ENCODE results near the gene NR5A2. TPM values are rescaled to one million over a fixed set of nuclear protein-coding genes. Genes with fewer than 3 reads are reported as not detected.

Gene NR5A2
- total and polyA plus RNA-seq, 7 experiments from 2014 or later, result 0.10 TPM; not detected in 6

DNA sequence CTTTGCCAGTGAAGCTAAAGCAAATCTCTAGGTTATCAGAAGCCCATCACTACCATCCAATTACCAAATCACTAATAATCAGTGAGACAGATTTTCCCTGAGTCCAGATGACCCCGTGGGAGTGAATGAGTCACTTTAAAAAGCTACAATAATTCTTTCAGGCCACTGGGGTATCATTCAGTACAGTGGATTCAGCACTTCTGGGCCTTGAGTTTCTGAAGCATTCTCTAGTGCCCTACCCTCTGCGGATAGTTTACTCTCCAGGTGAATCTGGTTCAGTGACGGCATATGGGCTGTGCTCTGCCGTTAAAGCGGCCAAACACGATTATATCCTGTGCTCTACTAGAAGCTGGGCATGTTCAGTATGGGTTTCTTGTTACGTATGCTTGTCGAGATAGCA, 26.1 kb downstream of the NR5A2 start:
- no peaks in the 10 kb centered on the region for H3K4me1 Mint-ChIP-seq
- H3K4me3 Mint-ChIP-seq, result no peak overlapping the region
- H3K4me3 ChIP-seq (ENCODE audit: low read length), result no peak overlapping the region
- no peaks in the 10 kb centered on the region for H3K9me3 ChIP-seq (ENCODE audit: control insufficient read depth in 2 of 3, low read length in 3 of 3)
- H3K27ac ChIP-seq (ENCODE audit: low read depth, low read length), result no peak overlapping the region
- no peaks in the 10 kb centered on the region for H3K4me1 ChIP-seq (ENCODE audit: control insufficient read depth in 2 of 2, insufficient read depth in 2 of 2, low read length in 2 of 2)
- ChIA-PET CTCF (interaction anchor here (0.6 kb wide), 1 partner anchor 104 kb away, joined by 3 read pairs; no protein-coding TSS in a partner anchor), POLR2A (no interaction called here)
- H3K27ac Mint-ChIP-seq, result no peak overlapping the region
- H3K36me3 ChIP-seq (ENCODE audit: control insufficient read depth in 2 of 3, insufficient read depth in 3 of 3, low read length in 3 of 3), result no peaks in the 10 kb centered on the region
- ATAC-seq, result no peak
- H3K9me3 Mint-ChIP-seq, result no peaks in the 10 kb centered on the region
- intact Hi-C loops (cut with micrococcal nuclease), result no loop called here
- DNase-seq, result no peak
- H3K27me3 Mint-ChIP-seq, result peaks cover 29 to 38% (median 31%) of the 10 kb centered on the region in 5 donors
- no peaks in the 10 kb centered on the region for H3K36me3 Mint-ChIP-seq
- no peaks in the 10 kb centered on the region for H3K27me3 ChIP-seq (ENCODE audit: control insufficient read depth in 2 of 2, insufficient read depth in 2 of 2, low read length in 2 of 2)

DNA sequence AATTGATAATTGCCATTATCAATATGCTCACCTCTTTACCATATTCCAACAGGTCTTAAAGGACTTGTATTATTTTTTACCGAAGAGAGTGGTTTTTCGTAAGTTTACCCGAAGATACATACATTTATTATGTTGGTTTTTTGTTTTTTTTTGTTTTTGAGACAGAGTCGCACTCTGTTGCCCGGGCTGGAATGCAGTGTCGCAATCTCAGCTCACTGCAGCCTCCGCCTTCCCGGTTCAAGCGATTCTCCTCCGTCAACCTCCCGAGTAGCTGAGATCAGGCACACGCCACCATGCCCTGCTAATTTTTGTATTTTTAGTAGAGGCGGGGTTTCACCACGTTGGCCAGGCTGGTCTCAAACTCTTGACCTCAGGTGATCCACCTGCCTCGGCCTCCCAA, 30.8 kb downstream of the NR5A2 start:
- ChIA-PET CTCF (no interaction called here), POLR2A (no interaction called here)
- H3K27me3 ChIP-seq (ENCODE audit: control insufficient read depth in 2 of 2, insufficient read depth in 2 of 2, low read length in 2 of 2), result no peaks in the 10 kb centered on the region
- no peak overlapping the region for H3K27ac ChIP-seq (ENCODE audit: low read depth, low read length)
- Mint-ChIP-seq H3K4me3 (no peak overlapping the region), H3K27ac (no peak overlapping the region), H3K36me3 (no peaks in the 10 kb centered on the region), H3K9me3 (peaks cover 0 to 1% (median 0%) of the 10 kb centered on the region in 11 donors), H3K4me1 (no peaks in the 10 kb centered on the region), H3K27me3 (peaks cover 17 to 27% (median 20%) of the 10 kb centered on the region in 5 donors)
- no peaks in the 10 kb centered on the region for H3K9me3 ChIP-seq (ENCODE audit: control insufficient read depth in 2 of 3, low read length in 3 of 3)
- no peak for ATAC-seq
- no peaks in the 10 kb centered on the region for H3K4me1 ChIP-seq (ENCODE audit: control insufficient read depth in 2 of 2, insufficient read depth in 2 of 2, low read length in 2 of 2)
- intact Hi-C loops (cut with micrococcal nuclease), result no loop called here
- DNase-seq, result no peak
- no peak overlapping the region for H3K4me3 ChIP-seq (ENCODE audit: low read length)
- no peaks in the 10 kb centered on the region for H3K36me3 ChIP-seq (ENCODE audit: control insufficient read depth in 2 of 3, insufficient read depth in 3 of 3, low read length in 3 of 3)

DNA sequence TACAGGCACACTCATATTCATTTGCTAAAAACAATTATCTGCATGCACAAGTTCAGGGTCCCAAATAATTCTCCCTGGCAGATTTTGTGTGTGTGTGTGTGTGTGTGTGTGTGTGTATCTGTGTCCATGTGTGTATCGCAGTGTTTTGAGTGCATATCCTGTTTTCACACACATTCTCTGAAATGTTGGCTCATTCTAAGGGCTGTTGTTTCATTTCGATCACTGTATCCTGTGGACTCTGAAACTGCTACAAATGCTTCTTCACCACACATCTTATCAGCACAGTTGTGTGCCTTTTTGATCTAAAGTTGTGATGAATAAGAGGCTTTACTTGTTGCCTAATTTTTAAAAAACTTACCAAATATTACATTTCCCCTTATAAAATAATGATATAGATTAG, 34.6 kb downstream of the NR5A2 start:
- peaks cover 0 to 3% (median 0%) of the 10 kb centered on the region in 11 donors for H3K9me3 Mint-ChIP-seq
- Histone ChIP-seq H3K4me1 (ENCODE audit: control insufficient read depth in 2 of 2, insufficient read depth in 2 of 2, low read length in 2 of 2) (no peaks in the 10 kb centered on the region), H3K4me3 (ENCODE audit: low read length) (no peak overlapping the region), H3K27me3 (ENCODE audit: control insufficient read depth in 2 of 2, insufficient read depth in 2 of 2, low read length in 2 of 2) (no peaks in the 10 kb centered on the region), H3K27ac (ENCODE audit: low read depth, low read length) (no peak overlapping the region), H3K36me3 (ENCODE audit: control insufficient read depth in 2 of 3, insufficient read depth in 3 of 3, low read length in 3 of 3) (no peaks in the 10 kb centered on the region), H3K9me3 (ENCODE audit: control insufficient read depth in 2 of 3, low read length in 3 of 3) (no peaks in the 10 kb centered on the region)
- ChIA-PET CTCF (no interaction called here), POLR2A (no interaction called here)
- intact Hi-C loops (cut with micrococcal nuclease), result no loop called here
- no peak overlapping the region for H3K27ac Mint-ChIP-seq
- H3K27me3 Mint-ChIP-seq, result peaks cover 24 to 32% (median 29%) of the 10 kb centered on the region in 5 donors
- ATAC-seq (no peak), DNase-seq (no peak)
- no peak overlapping the region for H3K4me3 Mint-ChIP-seq
- H3K4me1 Mint-ChIP-seq, result no peaks in the 10 kb centered on the region
- no peaks in the 10 kb centered on the region for H3K36me3 Mint-ChIP-seq

DNA sequence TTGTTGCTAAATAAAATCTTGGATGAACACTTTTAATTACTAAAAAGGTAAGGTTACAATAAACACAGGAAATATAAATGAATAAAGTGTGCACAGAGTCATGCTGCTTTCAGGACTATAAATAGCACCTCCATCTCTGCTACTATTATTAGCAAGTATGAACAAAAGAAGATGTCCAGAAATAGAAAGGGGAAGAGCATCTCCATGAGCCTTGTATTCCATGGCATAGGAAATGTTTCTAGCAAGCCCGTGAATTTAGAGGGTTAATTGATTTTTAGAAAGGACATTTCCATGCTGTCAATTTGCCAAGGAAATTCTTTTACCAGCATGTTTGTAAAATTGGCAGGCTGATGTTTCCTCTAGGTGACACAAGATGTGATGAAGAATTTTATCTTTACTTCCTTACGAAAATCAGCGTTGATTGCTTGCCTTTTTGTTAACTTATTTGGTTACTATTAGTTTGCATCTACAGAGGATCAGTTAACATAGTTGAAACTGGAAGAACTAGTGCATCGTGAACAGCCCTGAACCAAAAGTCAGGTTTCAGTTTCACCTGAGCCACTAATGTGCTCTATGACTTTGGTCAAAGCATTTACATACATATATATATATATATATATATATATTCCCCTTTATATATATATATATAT, 45.3 kb downstream of the NR5A2 start:
- CTCF ChIA-PET, result no interaction called here
- DNase-seq, result no peak

DNA sequence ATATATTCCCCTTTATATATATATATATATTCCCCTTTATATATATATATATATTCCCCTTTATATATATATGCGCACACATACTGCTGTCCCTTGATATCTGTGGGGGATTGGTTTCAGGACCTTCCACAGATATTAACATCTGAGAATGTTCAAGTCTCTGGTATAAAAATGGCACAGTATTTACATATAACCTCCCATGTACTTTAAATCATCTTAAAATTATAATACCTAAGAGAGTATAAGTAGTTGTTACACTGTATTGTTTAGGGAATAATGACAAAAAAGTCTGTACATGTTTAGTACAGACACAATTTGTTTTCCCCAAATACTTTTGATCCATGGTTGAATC, 45.8 kb downstream of the NR5A2 start:
- H3K4me1 ChIP-seq (ENCODE audit: control insufficient read depth in 2 of 2, insufficient read depth in 2 of 2, low read length in 2 of 2), result no peaks in the 10 kb centered on the region
- CTCF ChIA-PET, result no interaction called here
- no peaks in the 10 kb centered on the region for H3K36me3 ChIP-seq (ENCODE audit: control insufficient read depth in 2 of 3, insufficient read depth in 3 of 3, low read length in 3 of 3)
- intact Hi-C loops (cut with micrococcal nuclease), result no loop called here
- no peaks in the 10 kb centered on the region for H3K9me3 ChIP-seq (ENCODE audit: control insufficient read depth in 2 of 3, low read length in 3 of 3)
- Mint-ChIP-seq H3K27me3 (peaks cover 25 to 64% (median 48%) of the 10 kb centered on the region in 5 donors), H3K36me3 (no peaks in the 10 kb centered on the region), H3K4me3 (no peak overlapping the region), H3K9me3 (no peaks in the 10 kb centered on the region), H3K27ac (no peak overlapping the region), H3K4me1 (peaks cover 0 to 1% (median 0%) of the 10 kb centered on the region in 7 donors)
- no peak overlapping the region for H3K4me3 ChIP-seq (ENCODE audit: low read length)
- DNase-seq (no peak), ATAC-seq (no peak)
- H3K27ac ChIP-seq (ENCODE audit: low read depth, low read length), result no peak overlapping the region
- POLR2A ChIA-PET, result no interaction called here
- no peaks in the 10 kb centered on the region for H3K27me3 ChIP-seq (ENCODE audit: control insufficient read depth in 2 of 2, insufficient read depth in 2 of 2, low read length in 2 of 2)

More for the DNA sequence above, 45.3 kb downstream of the NR5A2 start:
- POLR2A ChIA-PET, result no interaction called here
- no peaks in the 10 kb centered on the region for H3K36me3 ChIP-seq (ENCODE audit: control insufficient read depth in 2 of 3, insufficient read depth in 3 of 3, low read length in 3 of 3)
- Mint-ChIP-seq H3K27me3 (peaks cover 25 to 68% (median 52%) of the 10 kb centered on the region in 5 donors), H3K4me3 (no peak overlapping the region), H3K27ac (no peak overlapping the region), H3K9me3 (no peaks in the 10 kb centered on the region), H3K4me1 (peaks cover 0 to 1% (median 0%) of the 10 kb centered on the region in 7 donors), H3K36me3 (no peaks in the 10 kb centered on the region)
- ATAC-seq, result no peak
- intact Hi-C loops (cut with micrococcal nuclease), result no loop called here
- H3K27me3 ChIP-seq (ENCODE audit: control insufficient read depth in 2 of 2, insufficient read depth in 2 of 2, low read length in 2 of 2), result no peaks in the 10 kb centered on the region
- no peak overlapping the region for H3K4me3 ChIP-seq (ENCODE audit: low read length)
- H3K4me1 ChIP-seq (ENCODE audit: control insufficient read depth in 2 of 2, insufficient read depth in 2 of 2, low read length in 2 of 2), result no peaks in the 10 kb centered on the region
- H3K9me3 ChIP-seq (ENCODE audit: control insufficient read depth in 2 of 3, low read length in 3 of 3), result no peaks in the 10 kb centered on the region
- H3K27ac ChIP-seq (ENCODE audit: low read depth, low read length), result no peak overlapping the region

DNA sequence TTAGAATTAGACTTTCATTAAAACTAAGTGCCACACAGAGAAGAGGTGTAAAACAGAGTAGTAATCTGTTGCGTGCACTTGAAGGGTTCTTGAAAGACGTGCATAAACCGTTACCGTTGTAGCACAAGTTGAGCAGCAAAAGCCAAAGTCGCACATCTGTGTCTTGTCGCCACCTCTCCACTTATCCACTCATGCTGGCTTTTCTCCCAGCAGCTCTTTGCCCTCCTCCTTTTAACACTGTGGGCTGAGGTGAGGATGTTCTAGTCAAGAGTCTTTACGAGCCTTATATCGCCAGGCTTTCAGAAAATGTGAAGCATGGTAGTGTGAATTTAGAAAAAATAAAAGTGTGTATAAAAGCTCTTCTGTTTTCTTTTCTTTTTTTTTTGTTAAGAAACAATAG, 48.0 kb downstream of the NR5A2 start:
- no peaks in the 10 kb centered on the region for H3K36me3 Mint-ChIP-seq
- H3K27me3 Mint-ChIP-seq, result peaks cover 14 to 61% (median 29%) of the 10 kb centered on the region in 5 donors
- no peaks in the 10 kb centered on the region for H3K27me3 ChIP-seq (ENCODE audit: control insufficient read depth in 2 of 2, insufficient read depth in 2 of 2, low read length in 2 of 2)
- no peak overlapping the region for H3K4me3 Mint-ChIP-seq
- no peaks in the 10 kb centered on the region for H3K36me3 ChIP-seq (ENCODE audit: control insufficient read depth in 2 of 3, insufficient read depth in 3 of 3, low read length in 3 of 3)
- H3K9me3 ChIP-seq (ENCODE audit: control insufficient read depth in 2 of 3, low read length in 3 of 3), result no peaks in the 10 kb centered on the region
- intact Hi-C loops (cut with micrococcal nuclease), result no loop called here
- DNase-seq (no peak), ATAC-seq (no peak)
- H3K27ac ChIP-seq (ENCODE audit: low read depth, low read length), result no peak overlapping the region
- H3K9me3 Mint-ChIP-seq, result no peaks in the 10 kb centered on the region
- POLR2A ChIA-PET, result no interaction called here
- CTCF ChIA-PET, result no interaction called here
- H3K4me3 ChIP-seq (ENCODE audit: low read length), result no peak overlapping the region
- H3K4me1 Mint-ChIP-seq, result peaks cover 0 to 1% (median 0%) of the 10 kb centered on the region in 7 donors
- no peak overlapping the region for H3K27ac Mint-ChIP-seq
- H3K4me1 ChIP-seq (ENCODE audit: control insufficient read depth in 2 of 2, insufficient read depth in 2 of 2, low read length in 2 of 2), result no peaks in the 10 kb centered on the region

DNA sequence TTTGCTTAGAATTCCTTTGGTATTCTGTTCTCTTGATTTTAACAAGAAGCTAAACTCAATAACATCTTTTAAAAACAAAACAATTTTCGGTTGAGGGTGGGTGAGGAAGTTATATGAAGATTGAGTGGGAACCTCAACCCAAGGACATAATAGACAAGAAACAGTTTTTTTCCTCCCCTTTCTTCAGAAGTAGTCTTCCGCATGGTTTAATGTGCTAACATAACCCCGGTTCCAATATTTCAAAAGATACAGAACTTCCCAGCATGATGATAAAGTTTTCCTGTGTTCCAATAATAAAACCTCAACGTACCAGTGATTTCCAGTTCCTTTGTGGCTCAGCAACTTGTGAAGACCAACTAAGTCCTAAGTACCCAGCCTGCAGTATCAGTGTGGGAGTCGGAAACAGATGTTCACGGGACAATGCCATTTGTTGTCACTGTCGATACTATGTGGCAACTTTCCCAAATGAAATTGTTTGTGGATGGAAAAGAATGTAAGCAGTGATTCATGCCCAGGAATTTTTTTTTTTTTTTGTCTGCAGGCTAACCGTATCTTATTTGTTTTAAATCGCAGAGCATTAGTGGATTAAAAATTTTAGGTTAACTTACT, 48.5 kb downstream of the NR5A2 start:
- Histone ChIP-seq H3K4me3 (ENCODE audit: low read length) (no peak overlapping the region), H3K27ac (ENCODE audit: low read depth, low read length) (no peak overlapping the region), H3K9me3 (ENCODE audit: control insufficient read depth in 2 of 3, low read length in 3 of 3) (no peaks in the 10 kb centered on the region), H3K4me1 (ENCODE audit: control insufficient read depth in 2 of 2, insufficient read depth in 2 of 2, low read length in 2 of 2) (no peaks in the 10 kb centered on the region), H3K27me3 (ENCODE audit: control insufficient read depth in 2 of 2, insufficient read depth in 2 of 2, low read length in 2 of 2) (peaks cover 0 to under 1% of the 10 kb centered on the region in 2 donors), H3K36me3 (ENCODE audit: control insufficient read depth in 2 of 3, insufficient read depth in 3 of 3, low read length in 3 of 3) (no peaks in the 10 kb centered on the region)
- POLR2A ChIA-PET, result no interaction called here
- Mint-ChIP-seq H3K36me3 (no peaks in the 10 kb centered on the region), H3K4me1 (peaks cover 0 to 1% (median 0%) of the 10 kb centered on the region in 7 donors), H3K9me3 (no peaks in the 10 kb centered on the region), H3K27ac (no peak overlapping the region), H3K27me3 (peaks cover 15 to 62% (median 26%) of the 10 kb centered on the region in 5 donors), H3K4me3 (no peak overlapping the region)
- intact Hi-C loops (cut with micrococcal nuclease), result no loop called here
- CTCF ChIA-PET, result no interaction called here
- ATAC-seq, result no peak
- no peak for DNase-seq

Measured in naive thymus-derived CD4-positive, alpha-beta T cell (primary cell).